ENCODE measurements around the gene ABCC6.

The ABCC6 gene

GRCh38 chr16:16112450-16113053 is 110.7 kb downstream of the ABCC6 start:
- DNase-seq: no peak
- Histone ChIP-seq H3K27me3 (ENCODE audit: insufficient read depth, low read length, poor library complexity) (no peaks in the 10 kb centered on the region), H2BK5ac (ENCODE audit: low read length) (no peak overlapping the region), H4K5ac (ENCODE audit: low read length) (no peak overlapping the region), H3K36me3 (ENCODE audit: control insufficient read depth, insufficient read depth, low read length) (peaks cover 12% of the 10 kb centered on the region), H3K4me2 (ENCODE audit: low read length) (no peak overlapping the region), H3K18ac (ENCODE audit: low read length) (no peak overlapping the region), H3K9ac (ENCODE audit: low read length) (no peak overlapping the region), H2AK5ac (ENCODE audit: low read length) (no peak overlapping the region), H3K56ac (ENCODE audit: low read length) (no peak overlapping the region), H3K4me3 (ENCODE audit: low read length) (no peak overlapping the region), H3K4ac (ENCODE audit: low read depth, low read length) (no peak overlapping the region), H2BK120ac (ENCODE audit: low read depth, low read length) (no peak overlapping the region), H3K27ac (ENCODE audit: low read depth, low read length) (no peak overlapping the region), H4K8ac (ENCODE audit: low read depth, low read length) (no peak overlapping the region), H3K23ac (ENCODE audit: low read length) (no peak overlapping the region), H3K79me1 (ENCODE audit: low read length) (no peaks in the 10 kb centered on the region), H3K4me1 (ENCODE audit: control insufficient read depth, low read depth, low read length) (no peaks in the 10 kb centered on the region), H3K79me2 (ENCODE audit: control insufficient read depth, insufficient read depth, low read length) (no peaks in the 10 kb centered on the region), H2BK15ac (replicated peaks; ENCODE audit: low read depth) (no peak overlapping the region)
- no CpG with 5 or more reads among the region's 8 CpGs for WGBS (ENCODE audit: extremely low coverage, insufficient coverage, low lambda C conversion rate)

GRCh38 chr16:16111639-16112038 is 111.7 kb downstream of the ABCC6 start:
- Histone ChIP-seq H3K56ac (ENCODE audit: low read length) (no peak overlapping the region), H3K79me2 (ENCODE audit: control insufficient read depth, insufficient read depth, low read length) (no peaks in the 10 kb centered on the region), H3K27me3 (ENCODE audit: insufficient read depth, low read length, poor library complexity) (no peaks in the 10 kb centered on the region), H3K4me1 (ENCODE audit: control insufficient read depth, low read depth, low read length) (no peaks in the 10 kb centered on the region), H3K4ac (ENCODE audit: low read depth, low read length) (no peak overlapping the region), H3K9ac (ENCODE audit: low read length) (no peak overlapping the region), H3K18ac (ENCODE audit: low read length) (no peak overlapping the region), H4K8ac (ENCODE audit: low read depth, low read length) (no peak overlapping the region), H4K5ac (ENCODE audit: low read length) (no peak overlapping the region), H2AK5ac (ENCODE audit: low read length) (no peak overlapping the region), H2BK5ac (ENCODE audit: low read length) (no peak overlapping the region), H2BK15ac (replicated peaks; ENCODE audit: low read depth) (no peak overlapping the region), H3K27ac (ENCODE audit: low read depth, low read length) (no peak overlapping the region), H3K23ac (ENCODE audit: low read length) (no peak overlapping the region), H3K4me3 (ENCODE audit: low read length) (no peak overlapping the region), H2BK120ac (ENCODE audit: low read depth, low read length) (no peak overlapping the region), H3K36me3 (ENCODE audit: control insufficient read depth, insufficient read depth, low read length) (peaks cover 9% of the 10 kb centered on the region), H3K4me2 (ENCODE audit: low read length) (no peak overlapping the region), H3K79me1 (ENCODE audit: low read length) (no peaks in the 10 kb centered on the region)
- WGBS (ENCODE audit: extremely low coverage, insufficient coverage, low lambda C conversion rate): no CpG with 5 or more reads among the region's 4 CpGs
- no peak for DNase-seq

GRCh38 chr16:16110111-16110490 is 113.2 kb downstream of the ABCC6 start:
- Histone ChIP-seq H4K5ac (ENCODE audit: low read length) (no peak overlapping the region), H2BK5ac (ENCODE audit: low read length) (no peak overlapping the region), H3K27ac (ENCODE audit: low read depth, low read length) (no peak overlapping the region), H3K23ac (ENCODE audit: low read length) (no peak overlapping the region), H3K4me2 (ENCODE audit: low read length) (no peak overlapping the region), H2BK15ac (replicated peaks; ENCODE audit: low read depth) (no peak overlapping the region), H2BK120ac (ENCODE audit: low read depth, low read length) (no peak overlapping the region), H3K4me1 (ENCODE audit: control insufficient read depth, low read depth, low read length) (no peaks in the 10 kb centered on the region), H3K36me3 (ENCODE audit: control insufficient read depth, insufficient read depth, low read length) (peaks cover 11% of the 10 kb centered on the region), H3K79me2 (ENCODE audit: control insufficient read depth, insufficient read depth, low read length) (no peaks in the 10 kb centered on the region), H2AK5ac (ENCODE audit: low read length) (no peak overlapping the region), H3K79me1 (ENCODE audit: low read length) (no peaks in the 10 kb centered on the region), H3K27me3 (ENCODE audit: insufficient read depth, low read length, poor library complexity) (no peaks in the 10 kb centered on the region), H4K8ac (ENCODE audit: low read depth, low read length) (no peak overlapping the region), H3K9ac (ENCODE audit: low read length) (no peak overlapping the region), H3K56ac (ENCODE audit: low read length) (no peak overlapping the region), H3K4me3 (ENCODE audit: low read length) (no peak overlapping the region), H3K18ac (ENCODE audit: low read length) (no peak overlapping the region), H3K4ac (ENCODE audit: low read depth, low read length) (no peak overlapping the region)
- no peak for DNase-seq
- WGBS (ENCODE audit: extremely low coverage, insufficient coverage, low lambda C conversion rate): no CpG with 5 or more reads among the region's 9 CpGs

DNA sequence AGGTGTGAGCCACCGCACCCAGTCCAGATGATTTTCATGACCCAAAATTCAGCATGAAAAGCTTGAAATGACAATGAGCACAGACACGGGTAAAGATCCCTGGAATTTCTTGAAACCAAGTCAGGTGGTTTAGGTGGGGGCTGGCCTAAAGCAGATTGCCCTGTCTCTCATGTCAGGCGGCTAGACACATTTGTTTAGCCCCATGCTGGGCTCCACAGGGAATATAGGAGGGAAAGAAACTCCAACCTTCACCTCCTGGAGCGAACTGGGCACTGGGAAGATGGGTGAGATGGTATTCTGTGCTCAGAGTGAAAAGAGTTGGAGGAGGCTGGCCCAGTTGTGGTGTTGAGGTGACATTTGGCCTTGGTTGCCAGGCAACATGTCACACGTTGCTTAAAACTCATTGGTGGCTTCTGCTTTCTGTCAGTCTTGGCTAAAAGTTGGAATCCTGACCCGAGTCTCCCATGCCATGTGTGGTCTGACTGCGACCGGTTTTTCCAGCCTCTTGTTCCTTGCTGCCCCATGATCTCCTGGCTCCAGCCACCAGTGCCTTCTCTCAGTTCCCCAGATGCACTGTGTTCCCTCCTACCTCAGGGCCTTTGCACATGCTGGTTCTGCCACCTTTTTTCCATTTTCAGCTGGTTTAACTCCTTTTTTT is 113.7 kb downstream of the ABCC6 start:
- Histone ChIP-seq H2BK15ac (replicated peaks; ENCODE audit: low read depth) (no peak overlapping the region), H3K4ac (ENCODE audit: low read depth, low read length) (no peak overlapping the region), H2BK120ac (ENCODE audit: low read depth, low read length) (no peak overlapping the region), H3K4me2 (ENCODE audit: low read length) (no peak overlapping the region), H3K9ac (ENCODE audit: low read length) (no peak overlapping the region), H3K23ac (ENCODE audit: low read length) (no peak overlapping the region), H4K8ac (ENCODE audit: low read depth, low read length) (no peak overlapping the region), H3K27ac (ENCODE audit: low read depth, low read length) (no peak overlapping the region), H2BK5ac (ENCODE audit: low read length) (no peak overlapping the region), H3K79me2 (ENCODE audit: control insufficient read depth, insufficient read depth, low read length) (no peaks in the 10 kb centered on the region), H2AK5ac (ENCODE audit: low read length) (no peak overlapping the region), H4K5ac (ENCODE audit: low read length) (no peak overlapping the region), H3K79me1 (ENCODE audit: low read length) (no peaks in the 10 kb centered on the region), H3K4me1 (ENCODE audit: control insufficient read depth, low read depth, low read length) (no peaks in the 10 kb centered on the region), H3K27me3 (ENCODE audit: insufficient read depth, low read length, poor library complexity) (no peaks in the 10 kb centered on the region), H3K4me3 (ENCODE audit: low read length) (no peak overlapping the region), H3K56ac (ENCODE audit: low read length) (no peak overlapping the region), H3K18ac (ENCODE audit: low read length) (no peak overlapping the region), H3K36me3 (ENCODE audit: control insufficient read depth, insufficient read depth, low read length) (peaks cover 11% of the 10 kb centered on the region)
- WGBS (ENCODE audit: extremely low coverage, insufficient coverage, low lambda C conversion rate): no CpG with 5 or more reads among the region's 8 CpGs
- peak; percentile 46 for DNase-seq

DNA sequence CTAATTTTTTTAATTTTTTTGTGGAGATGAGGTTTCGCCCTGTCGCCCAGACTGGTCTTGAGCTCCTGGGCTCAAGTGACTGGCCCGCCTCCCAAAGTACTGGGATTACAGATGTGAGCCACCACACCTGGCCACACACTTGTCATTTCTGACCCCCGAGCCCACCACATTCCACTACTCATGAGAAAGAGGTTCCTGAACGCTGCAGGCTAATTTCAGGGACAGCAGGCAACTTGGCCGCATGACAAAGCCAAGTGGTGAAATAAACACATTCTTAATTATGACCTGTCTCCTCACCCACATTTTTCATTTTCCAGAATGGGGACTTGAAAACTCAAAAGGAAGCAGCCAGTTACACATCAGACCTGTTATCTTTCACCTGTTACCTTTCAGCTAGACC is 114.5 kb downstream of the ABCC6 start:
- no peaks in the 10 kb centered on the region for H3K27me3 ChIP-seq (ENCODE audit: insufficient read depth, low read length, poor library complexity)
- H3K4me2 ChIP-seq (ENCODE audit: low read length): no peak overlapping the region
- peak; percentile 26 for DNase-seq
- H3K56ac ChIP-seq (ENCODE audit: low read length): no peak overlapping the region
- H4K8ac ChIP-seq (ENCODE audit: low read depth, low read length): no peak overlapping the region
- no peak overlapping the region for H2BK15ac ChIP-seq (replicated peaks; ENCODE audit: low read depth)
- no peak overlapping the region for H3K18ac ChIP-seq (ENCODE audit: low read length)
- no peaks in the 10 kb centered on the region for H3K4me1 ChIP-seq (ENCODE audit: control insufficient read depth, low read depth, low read length)
- no peak overlapping the region for H2BK120ac ChIP-seq (ENCODE audit: low read depth, low read length)
- no peak overlapping the region for H4K5ac ChIP-seq (ENCODE audit: low read length)
- WGBS (ENCODE audit: extremely low coverage, insufficient coverage, low lambda C conversion rate): no CpG with 5 or more reads among the region's 6 CpGs
- no peak overlapping the region for H3K4me3 ChIP-seq (ENCODE audit: low read length)
- no peaks in the 10 kb centered on the region for H3K79me1 ChIP-seq (ENCODE audit: low read length)
- no peak overlapping the region for H3K9ac ChIP-seq (ENCODE audit: low read length)
- no peak overlapping the region for H3K4ac ChIP-seq (ENCODE audit: low read depth, low read length)
- H3K79me2 ChIP-seq (ENCODE audit: control insufficient read depth, insufficient read depth, low read length): no peaks in the 10 kb centered on the region
- peaks cover 11% of the 10 kb centered on the region for H3K36me3 ChIP-seq (ENCODE audit: control insufficient read depth, insufficient read depth, low read length)
- H3K23ac ChIP-seq (ENCODE audit: low read length): no peak overlapping the region
- no peak overlapping the region for H2AK5ac ChIP-seq (ENCODE audit: low read length)
- H2BK5ac ChIP-seq (ENCODE audit: low read length): no peak overlapping the region
- H3K27ac ChIP-seq (ENCODE audit: low read depth, low read length): no peak overlapping the region

DNA sequence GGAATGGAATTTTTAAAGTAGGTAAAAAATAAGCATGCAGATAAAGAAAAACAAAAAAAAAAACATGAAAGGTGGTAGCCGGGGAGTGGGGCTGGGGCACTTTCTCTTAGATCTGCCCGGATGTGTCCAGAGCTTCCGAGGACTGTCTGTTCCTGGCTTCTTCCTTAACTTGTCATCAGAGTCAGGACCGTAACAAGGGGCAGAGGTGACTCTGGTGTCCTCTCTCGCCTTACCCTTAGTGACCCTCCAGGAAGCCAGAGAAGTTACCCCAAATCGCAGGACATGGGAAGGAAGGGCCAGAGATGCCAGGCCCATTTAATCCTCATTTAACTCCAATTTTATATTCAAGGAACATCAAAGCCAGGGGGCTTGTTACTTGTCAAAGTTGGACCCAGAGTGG is 115.5 kb downstream of the ABCC6 start:
- no peak overlapping the region for H3K9ac ChIP-seq (ENCODE audit: low read length)
- H4K8ac ChIP-seq (ENCODE audit: low read depth, low read length): no peak overlapping the region
- H3K4me3 ChIP-seq (ENCODE audit: low read length): no peak overlapping the region
- no peak overlapping the region for H3K56ac ChIP-seq (ENCODE audit: low read length)
- H3K27ac ChIP-seq (ENCODE audit: low read depth, low read length): no peak overlapping the region
- no peak overlapping the region for H3K23ac ChIP-seq (ENCODE audit: low read length)
- H3K4me1 ChIP-seq (ENCODE audit: control insufficient read depth, low read depth, low read length): no peaks in the 10 kb centered on the region
- WGBS (ENCODE audit: extremely low coverage, insufficient coverage, low lambda C conversion rate): no CpG with 5 or more reads among the region's 6 CpGs
- no peak overlapping the region for H2BK5ac ChIP-seq (ENCODE audit: low read length)
- no peak overlapping the region for H2AK5ac ChIP-seq (ENCODE audit: low read length)
- H3K27me3 ChIP-seq (ENCODE audit: insufficient read depth, low read length, poor library complexity): no peaks in the 10 kb centered on the region
- no peak overlapping the region for H2BK120ac ChIP-seq (ENCODE audit: low read depth, low read length)
- H4K5ac ChIP-seq (ENCODE audit: low read length): no peak overlapping the region
- DNase-seq: no peak
- H3K4me2 ChIP-seq (ENCODE audit: low read length): no peak overlapping the region
- no peaks in the 10 kb centered on the region for H3K79me1 ChIP-seq (ENCODE audit: low read length)
- no peak overlapping the region for H3K18ac ChIP-seq (ENCODE audit: low read length)
- H3K4ac ChIP-seq (ENCODE audit: low read depth, low read length): no peak overlapping the region
- H3K36me3 ChIP-seq (ENCODE audit: control insufficient read depth, insufficient read depth, low read length): peaks cover 8% of the 10 kb centered on the region
- no peaks in the 10 kb centered on the region for H3K79me2 ChIP-seq (ENCODE audit: control insufficient read depth, insufficient read depth, low read length)
- H2BK15ac ChIP-seq (replicated peaks; ENCODE audit: low read depth): no peak overlapping the region
